Measurements from ENCODE around the gene SIAH2. TPM values are rescaled to one million over a fixed set of nuclear protein-coding genes. Genes with fewer than 3 reads are reported as not detected.

The SIAH2 gene
- total RNA-seq, 6 experiments from 2014 or later = 20.5 to 53.0 (median 36.5) TPM

DNA sequence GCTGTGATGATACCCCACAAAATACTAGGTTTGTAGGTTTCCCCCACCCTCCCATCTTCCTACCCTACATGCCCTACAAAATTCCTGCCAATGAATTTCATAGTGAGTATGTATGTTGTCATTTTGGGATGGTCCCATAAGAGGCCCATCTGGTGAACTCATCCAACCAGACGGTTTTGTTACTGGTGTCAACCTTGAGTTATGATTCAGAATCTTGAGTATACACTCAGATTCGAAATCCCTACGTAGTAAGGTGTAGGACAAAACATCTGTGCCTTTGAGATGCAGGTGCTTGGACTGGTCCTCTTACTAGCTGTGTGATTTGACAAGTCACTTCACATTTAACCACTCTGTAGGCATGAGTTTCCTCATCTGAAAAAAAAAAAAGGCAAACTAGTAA is 3.6 kb downstream of the SIAH2 start:
- 79% methylated on average over 3 of the region's 3 CpGs for WGBS (ENCODE audit: insufficient coverage, low coverage, low lambda C conversion rate, missing lambda C conversion rate)
- no peak for TF ChIP-seq POLR2A (IDR thresholded peaks at IDR 0.05)
- TF ChIP-seq, protein P1, sequence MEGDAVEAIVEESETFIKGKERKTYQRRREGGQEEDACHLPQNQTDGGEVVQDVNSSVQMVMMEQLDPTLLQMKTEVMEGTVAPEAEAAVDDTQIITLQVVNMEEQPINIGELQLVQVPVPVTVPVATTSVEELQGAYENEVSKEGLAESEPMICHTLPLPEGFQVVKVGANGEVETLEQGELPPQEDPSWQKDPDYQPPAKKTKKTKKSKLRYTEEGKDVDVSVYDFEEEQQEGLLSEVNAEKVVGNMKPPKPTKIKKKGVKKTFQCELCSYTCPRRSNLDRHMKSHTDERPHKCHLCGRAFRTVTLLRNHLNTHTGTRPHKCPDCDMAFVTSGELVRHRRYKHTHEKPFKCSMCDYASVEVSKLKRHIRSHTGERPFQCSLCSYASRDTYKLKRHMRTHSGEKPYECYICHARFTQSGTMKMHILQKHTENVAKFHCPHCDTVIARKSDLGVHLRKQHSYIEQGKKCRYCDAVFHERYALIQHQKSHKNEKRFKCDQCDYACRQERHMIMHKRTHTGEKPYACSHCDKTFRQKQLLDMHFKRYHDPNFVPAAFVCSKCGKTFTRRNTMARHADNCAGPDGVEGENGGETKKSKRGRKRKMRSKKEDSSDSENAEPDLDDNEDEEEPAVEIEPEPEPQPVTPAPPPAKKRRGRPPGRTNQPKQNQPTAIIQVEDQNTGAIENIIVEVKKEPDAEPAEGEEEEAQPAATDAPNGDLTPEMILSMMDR (IDR thresholded peaks at IDR 0.05) = no peak
- Histone ChIP-seq H3K27ac (peak overlapping the region; percentile 20 to 100 (median 99)), H3K4me3 (peak overlapping the region in 1 of 3 donors; percentile 67), H3K36me3 (no peaks in the 10 kb centered on the region), H3K9me3 (no peaks in the 10 kb centered on the region), H3K27me3 (no peaks in the 10 kb centered on the region), H3K4me1 (peaks cover 0 to 66% (median 22%) of the 10 kb centered on the region in 4 donors)
- intact Hi-C loops (cut with DNase I) = no loop called here
- ATAC-seq (no peak), DNase-seq (no peak)

- TF ChIP-seq, protein P1 (IDR thresholded peaks at IDR 0.05) = no peak
- no peak for TF ChIP-seq POLR2A (IDR thresholded peaks at IDR 0.05)
- ATAC-seq = peak in 1 of 4 donors; percentile 5
- peak overlapping the region in 1 of 3 donors; percentile 7 for H3K4me3 ChIP-seq
- H3K36me3 ChIP-seq = no peaks in the 10 kb centered on the region
- no peaks in the 10 kb centered on the region for H3K27me3 ChIP-seq
- H3K4me1 ChIP-seq = peaks cover 0 to 77% (median 25%) of the 10 kb centered on the region in 4 donors
- H3K9me3 ChIP-seq = no peaks in the 10 kb centered on the region
- DNase-seq = no peak
- intact Hi-C loops (cut with DNase I) = no loop called here
- H3K27ac ChIP-seq = peak overlapping the region; percentile 32 to 100 (median 58)
Observed at GRCh38 chr3:150757768-150758167, 5.2 kb downstream of the SIAH2 start.

GRCh38 chr3:150757364-150757763 is 5.6 kb downstream of the SIAH2 start:
- DNase-seq (no peak), ATAC-seq (no peak)
- Histone ChIP-seq H3K9me3 (no peaks in the 10 kb centered on the region), H3K36me3 (no peaks in the 10 kb centered on the region), H3K27me3 (no peaks in the 10 kb centered on the region), H3K4me3 (peak overlapping the region in 2 of 3 donors; percentile 7 to 9), H3K4me1 (peaks cover 0 to 81% (median 27%) of the 10 kb centered on the region in 4 donors), H3K27ac (peak overlapping the region; percentile 32 to 100 (median 58))
- TF ChIP-seq POLR2A (IDR thresholded peaks at IDR 0.05) = no peak
- TF ChIP-seq, protein P1 (IDR thresholded peaks at IDR 0.05) = no peak
- intact Hi-C loops (cut with DNase I) = no loop called here
- 42% methylated on average over 5 of the region's 5 CpGs for WGBS (ENCODE audit: insufficient coverage, low coverage, low lambda C conversion rate, missing lambda C conversion rate)

DNA sequence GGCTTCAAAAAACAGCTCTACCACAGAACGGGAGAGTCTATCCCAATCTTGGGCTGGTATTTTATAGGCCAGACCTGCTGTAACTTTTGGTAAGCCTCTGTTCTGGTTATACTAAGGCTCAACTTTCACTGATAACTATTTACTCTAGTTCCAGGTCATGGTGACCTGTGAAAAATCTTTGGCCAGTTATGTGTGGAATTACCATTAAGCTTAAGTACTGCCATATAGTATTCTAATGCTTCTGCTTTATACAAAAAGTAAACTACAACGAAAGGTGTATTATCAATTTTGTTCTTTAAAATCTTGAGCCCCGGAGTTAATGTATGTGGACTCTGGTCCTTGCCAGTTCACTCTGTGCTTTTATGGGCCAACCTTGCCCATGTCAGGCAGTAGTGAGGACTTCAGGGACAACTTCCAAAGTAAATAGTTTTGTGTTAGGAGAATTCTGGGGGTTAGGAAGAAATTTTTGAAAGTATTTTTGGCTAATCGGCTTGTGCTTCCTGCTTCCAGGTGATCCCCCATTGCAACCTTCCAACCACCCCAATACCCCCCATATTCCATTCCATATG is 6.4 kb downstream of the SIAH2 start:
- H3K4me1 ChIP-seq = peaks cover 0 to 89% (median 31%) of the 10 kb centered on the region in 4 donors
- intact Hi-C loops (cut with DNase I) = no loop called here
- no peaks in the 10 kb centered on the region for H3K9me3 ChIP-seq
- no peaks in the 10 kb centered on the region for H3K36me3 ChIP-seq
- ATAC-seq = peak; percentile 59 to 82 (median 72)
- H3K27ac ChIP-seq = peak overlapping the region; percentile 33 to 100 (median 58)
- WGBS (ENCODE audit: insufficient coverage, low coverage, low lambda C conversion rate, missing lambda C conversion rate) = 27% methylated on average over 4 of the region's 4 CpGs
- H3K27me3 ChIP-seq = no peaks in the 10 kb centered on the region
- peak in 1 of 3 donors; percentile 70 for DNase-seq
- H3K4me3 ChIP-seq = peak overlapping the region in 2 of 3 donors; percentile 9 to 30
- TF ChIP-seq, protein P1 (IDR thresholded peaks at IDR 0.05) = no peak
- no peak for TF ChIP-seq POLR2A (IDR thresholded peaks at IDR 0.05)

All from right lobe of liver (tissue), 6 donors.